Stimulated activated naive CD8-positive, alpha-beta T cell treated with anti-CD3 and anti-CD28 coated beads, Interleukin-15, Interleukin-2, amounts not matched to agents 100 ng/mL and 50 ng/mL, for 24 hours (primary cell): ENCODE results near the gene FAM83E.

Experiments used
- H3K27ac Mint-ChIP-seq: one replicate; pipeline ENCODE4 v1.8.0; 2021; ENCODE audit warnings: mild to moderate bottlenecking, mixed read lengths
- H3K27me3 Mint-ChIP-seq: one replicate; pipeline ENCODE4 v1.8.0; 2021; ENCODE audit warnings: mixed read lengths
- H3K36me3 Mint-ChIP-seq: one replicate; pipeline ENCODE4 v1.8.0; 2021; ENCODE audit warnings: low read depth, mixed read lengths
- H3K4me1 Mint-ChIP-seq: one replicate; pipeline ENCODE4 v1.8.0; 2021; ENCODE audit warnings: low read depth, mixed read lengths
- H3K4me3 Mint-ChIP-seq: one replicate; pipeline ENCODE4 v1.8.0; 2021; ENCODE audit warnings: mild to moderate bottlenecking, mixed read lengths
- H3K9me3 Mint-ChIP-seq: one replicate; pipeline ENCODE4 v1.8.0; 2021; ENCODE audit warnings: mixed read lengths

The FAM83E gene

GRCh38 chr19:48625891-48626327 lies 11.0 kb upstream of the FAM83E start:
- Mint-ChIP-seq H3K4me3 (no peak overlapping the region), H3K9me3 (no peaks in the 10 kb centered on the region), H3K36me3 (peaks cover 34% of the 10 kb centered on the region), H3K27ac (no peak overlapping the region), H3K27me3 (no peaks in the 10 kb centered on the region), H3K4me1 (peaks cover 58% of the 10 kb centered on the region)

GRCh38 chr19:48624791-48625723 lies 10.2 kb upstream of the FAM83E start:
- H3K9me3 Mint-ChIP-seq = no peaks in the 10 kb centered on the region
- peaks cover 55% of the 10 kb centered on the region for H3K4me1 Mint-ChIP-seq
- H3K4me3 Mint-ChIP-seq = peak overlapping the region; percentile 86
- H3K27me3 Mint-ChIP-seq = no peaks in the 10 kb centered on the region
- H3K27ac Mint-ChIP-seq = no peak overlapping the region
- H3K36me3 Mint-ChIP-seq = peaks cover 30% of the 10 kb centered on the region

- H3K27me3 Mint-ChIP-seq = no peaks in the 10 kb centered on the region
- peaks cover 61% of the 10 kb centered on the region for H3K4me1 Mint-ChIP-seq
- H3K36me3 Mint-ChIP-seq = peaks cover 37% of the 10 kb centered on the region
- H3K27ac Mint-ChIP-seq = peak overlapping the region; percentile 95
- no peaks in the 10 kb centered on the region for H3K9me3 Mint-ChIP-seq
- H3K4me3 Mint-ChIP-seq = peak overlapping the region; percentile 86
Observed at GRCh38 chr19:48624067-48624594, 9.3 kb upstream of the FAM83E start.

- Mint-ChIP-seq H3K36me3 (peaks cover 42% of the 10 kb centered on the region), H3K27ac (peak overlapping the region; percentile 95), H3K9me3 (no peaks in the 10 kb centered on the region), H3K4me3 (peak overlapping the region; percentile 86), H3K4me1 (peaks cover 63% of the 10 kb centered on the region), H3K27me3 (no peaks in the 10 kb centered on the region)
Observed at GRCh38 chr19:48623556-48624066, 8.7 kb upstream of the FAM83E start.

- Mint-ChIP-seq H3K4me1 (peaks cover 73% of the 10 kb centered on the region), H3K36me3 (peaks cover 68% of the 10 kb centered on the region), H3K4me3 (peak overlapping the region; percentile 97), H3K27ac (peak overlapping the region; percentile 100), H3K27me3 (no peaks in the 10 kb centered on the region), H3K9me3 (no peaks in the 10 kb centered on the region)
Observed at GRCh38 chr19:48619692-48620585, 5.1 kb upstream of the FAM83E start.

GRCh38 chr19:48618916-48619691 lies 4.2 kb upstream of the FAM83E start, which contains the start of the genes RPL18 and SPHK2:
TSS of gene RPL18 (minus strand) at chr19:48619178. CDS start at chr19:48619143, 35 bp downstream.
TSS of gene SPHK2 (plus strand) at chr19:48619506. CDS start at chr19:48620515, 1,009 bp downstream.
- peak within 1 kb of the TSS; percentile 97 for H3K4me3 Mint-ChIP-seq
- peaks cover 72% of the 10 kb centered on the region for H3K36me3 Mint-ChIP-seq
- no peaks in the 10 kb centered on the region for H3K27me3 Mint-ChIP-seq
- H3K9me3 Mint-ChIP-seq = no peaks in the 10 kb centered on the region
- peaks cover 65% of the 10 kb centered on the region for H3K4me1 Mint-ChIP-seq
- peak within 1 kb of the TSS; percentile 100 for H3K27ac Mint-ChIP-seq

GRCh38 chr19:48618278-48618915 lies 3.5 kb upstream of the FAM83E start:
- Mint-ChIP-seq H3K36me3 (peaks cover 72% of the 10 kb centered on the region), H3K9me3 (no peaks in the 10 kb centered on the region), H3K4me3 (peak overlapping the region; percentile 97), H3K27ac (peak overlapping the region; percentile 100), H3K27me3 (no peaks in the 10 kb centered on the region), H3K4me1 (peaks cover 59% of the 10 kb centered on the region)

- no peaks in the 10 kb centered on the region for H3K27me3 Mint-ChIP-seq
- peaks cover 50% of the 10 kb centered on the region for H3K4me1 Mint-ChIP-seq
- peak overlapping the region; percentile 100 for H3K27ac Mint-ChIP-seq
- peak overlapping the region; percentile 97 for H3K4me3 Mint-ChIP-seq
- peaks cover 65% of the 10 kb centered on the region for H3K36me3 Mint-ChIP-seq
- H3K9me3 Mint-ChIP-seq = no peaks in the 10 kb centered on the region
Observed at GRCh38 chr19:48617146-48617937, 2.5 kb upstream of the FAM83E start.

- H3K4me1 Mint-ChIP-seq = peaks cover 46% of the 10 kb centered on the region
- peaks cover 61% of the 10 kb centered on the region for H3K36me3 Mint-ChIP-seq
- no peaks in the 10 kb centered on the region for H3K9me3 Mint-ChIP-seq
- peak overlapping the region; percentile 97 for H3K4me3 Mint-ChIP-seq
- H3K27ac Mint-ChIP-seq = peak overlapping the region; percentile 100
- no peaks in the 10 kb centered on the region for H3K27me3 Mint-ChIP-seq
Observed at GRCh38 chr19:48616491-48617056, 1.7 kb upstream of the FAM83E start.

GRCh38 chr19:48616041-48616436 lies 1.2 kb upstream of the FAM83E start:
- no peaks in the 10 kb centered on the region for H3K9me3 Mint-ChIP-seq
- H3K36me3 Mint-ChIP-seq = peaks cover 57% of the 10 kb centered on the region
- peaks cover 42% of the 10 kb centered on the region for H3K4me1 Mint-ChIP-seq

GRCh38 chr19:48615231-48616040 lies 560 bp upstream of the FAM83E start:
- H3K27me3 Mint-ChIP-seq = no peaks in the 10 kb centered on the region
- no peaks in the 10 kb centered on the region for H3K9me3 Mint-ChIP-seq
- peaks cover 42% of the 10 kb centered on the region for H3K4me1 Mint-ChIP-seq
- peaks cover 57% of the 10 kb centered on the region for H3K36me3 Mint-ChIP-seq
- H3K4me3 Mint-ChIP-seq = peak overlapping the region; percentile 45
- H3K27ac Mint-ChIP-seq = peak overlapping the region; percentile 31

More at GRCh38 chr19:48616041-48616436, 1.2 kb upstream of the FAM83E start:
- H3K4me3 Mint-ChIP-seq = peak overlapping the region; percentile 97
- H3K27me3 Mint-ChIP-seq = no peaks in the 10 kb centered on the region
- peak overlapping the region; percentile 82 for H3K27ac Mint-ChIP-seq

GRCh38 chr19:48613852-48614435 lies 932 bp downstream of the FAM83E start:
- peak overlapping the region; percentile 66 for H3K27ac Mint-ChIP-seq
- H3K36me3 Mint-ChIP-seq = peaks cover 49% of the 10 kb centered on the region
- no peak overlapping the region for H3K4me3 Mint-ChIP-seq
- H3K4me1 Mint-ChIP-seq = peaks cover 32% of the 10 kb centered on the region
- no peaks in the 10 kb centered on the region for H3K9me3 Mint-ChIP-seq
- H3K27me3 Mint-ChIP-seq = no peaks in the 10 kb centered on the region
